Loucy (cell line): ENCODE data around the gene DHRSX.

Experiments used
- EZH2phosphoT487 ChIP-seq: fragments of 200-600 bp; IDR thresholded peaks from 2 replicates; pipeline ENCODE4 v1.6.1; 2018; ENCODE audit warnings: antibody characterized with exemption, mild to moderate bottlenecking, moderate library complexity, borderline replicate concordance
- TF ChIP-seq, protein P1 (sequence below): fragments of 200-600 bp; sonication (generic); conservative IDR thresholded peaks from 2 replicates; pipeline ENCODE4 v1.5.1; 2014; ENCODE audit warnings: mild to moderate bottlenecking, antibody characterized with exemption, low read length

DNA sequence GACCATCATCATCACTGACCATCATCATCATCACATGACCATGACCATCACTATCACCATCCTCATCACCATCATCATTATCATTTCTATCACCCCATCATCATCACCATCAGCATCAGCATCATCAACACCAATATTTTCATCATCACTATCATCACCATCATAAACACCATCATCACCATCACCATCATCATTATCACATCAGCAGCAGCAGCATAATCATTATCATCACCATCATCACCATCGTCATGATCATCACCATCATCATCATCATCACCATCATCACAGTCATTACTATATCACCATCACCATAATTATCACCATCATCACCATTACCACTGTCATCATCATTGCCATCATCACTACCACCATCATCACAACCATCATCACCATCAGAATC lies 117.6 kb downstream of the DHRSX start:
- TF ChIP-seq, protein P1, sequence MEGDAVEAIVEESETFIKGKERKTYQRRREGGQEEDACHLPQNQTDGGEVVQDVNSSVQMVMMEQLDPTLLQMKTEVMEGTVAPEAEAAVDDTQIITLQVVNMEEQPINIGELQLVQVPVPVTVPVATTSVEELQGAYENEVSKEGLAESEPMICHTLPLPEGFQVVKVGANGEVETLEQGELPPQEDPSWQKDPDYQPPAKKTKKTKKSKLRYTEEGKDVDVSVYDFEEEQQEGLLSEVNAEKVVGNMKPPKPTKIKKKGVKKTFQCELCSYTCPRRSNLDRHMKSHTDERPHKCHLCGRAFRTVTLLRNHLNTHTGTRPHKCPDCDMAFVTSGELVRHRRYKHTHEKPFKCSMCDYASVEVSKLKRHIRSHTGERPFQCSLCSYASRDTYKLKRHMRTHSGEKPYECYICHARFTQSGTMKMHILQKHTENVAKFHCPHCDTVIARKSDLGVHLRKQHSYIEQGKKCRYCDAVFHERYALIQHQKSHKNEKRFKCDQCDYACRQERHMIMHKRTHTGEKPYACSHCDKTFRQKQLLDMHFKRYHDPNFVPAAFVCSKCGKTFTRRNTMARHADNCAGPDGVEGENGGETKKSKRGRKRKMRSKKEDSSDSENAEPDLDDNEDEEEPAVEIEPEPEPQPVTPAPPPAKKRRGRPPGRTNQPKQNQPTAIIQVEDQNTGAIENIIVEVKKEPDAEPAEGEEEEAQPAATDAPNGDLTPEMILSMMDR, result no peak
- no peak for TF ChIP-seq EZH2phosphoT487
